Loucy (cell line): ENCODE results near the gene TMEM178B.

Experiments
- H2AFZ ChIP-seq: fragments of 200-600 bp; sonication (generic); 2 replicates; pipeline ENCODE4 v1.6.0; 2016; ENCODE audit warnings: antibody characterized with exemption, mild to moderate bottlenecking, low read length, moderate library complexity
- H3F3A ChIP-seq: fragments of 200-600 bp; 2 replicates; pipeline ENCODE4 v1.6.0; 2016; ENCODE audit warnings: antibody characterized with exemption, low read depth, mild to moderate bottlenecking
- H3K27me3 ChIP-seq: fragments of 200-600 bp; sonication (generic); 2 replicates; pipeline ENCODE4 v1.6.1; 2014; ENCODE audit warnings: low read length, mild to moderate bottlenecking; ENCODE audit not compliant: insufficient read depth, poor library complexity, severe bottlenecking
- H3K36me3 ChIP-seq: fragments of 200-600 bp; sonication (generic); 2 replicates; pipeline ENCODE4 v1.6.1; 2016; ENCODE audit warnings: low read length; ENCODE audit not compliant: insufficient read depth
- H3K4me1 ChIP-seq: fragments of 200-600 bp; sonication (generic); 2 replicates; pipeline ENCODE4 v1.5.1; 2014; ENCODE audit warnings: low read length, mild to moderate bottlenecking; ENCODE audit not compliant: insufficient read depth, poor library complexity, severe bottlenecking
- H3K4me2 ChIP-seq: fragments of 200-600 bp; sonication (generic); 2 replicates; pipeline ENCODE4 v1.6.0; 2014; ENCODE audit warnings: antibody characterized with exemption, low read length, low read depth, mild to moderate bottlenecking; ENCODE audit not compliant: poor library complexity, severe bottlenecking
- H3K4me3 ChIP-seq: fragments of 200-600 bp; sonication (generic); 2 replicates; pipeline ENCODE4 v1.5.1; 2014; ENCODE audit warnings: low read length, mild to moderate bottlenecking, mixed read lengths; ENCODE audit not compliant: poor library complexity, severe bottlenecking
- H3K79me2 ChIP-seq: fragments of 200-600 bp; sonication (generic); 2 replicates; pipeline ENCODE4 v1.6.1; 2014; ENCODE audit warnings: low read length; ENCODE audit not compliant: insufficient read depth
- H3K9ac ChIP-seq: fragments of 200-600 bp; sonication (generic); 2 replicates; pipeline ENCODE4 v1.6.0; 2014; ENCODE audit warnings: mild to moderate bottlenecking, low read depth, low read length, moderate library complexity; ENCODE audit not compliant: poor library complexity, severe bottlenecking
- H3K9me2 ChIP-seq: fragments of 200-600 bp; sonication (generic); replicated peaks from 2 replicates; pipeline ENCODE4 v1.6.1; 2016; ENCODE audit warnings: low read depth, low read length, mixed read lengths
- H3K9me3 ChIP-seq: fragments of 200-600 bp; sonication (generic); 2 replicates; pipeline ENCODE4 v1.6.1; 2014; ENCODE audit warnings: mild to moderate bottlenecking, antibody characterized with exemption, low read length, low read depth; ENCODE audit not compliant: insufficient read depth
- H4K20me1 ChIP-seq: fragments of 200-600 bp; sonication (generic); 2 replicates; pipeline ENCODE4 v1.6.0; 2014; ENCODE audit warnings: antibody characterized with exemption, low read length, mild to moderate bottlenecking; ENCODE audit not compliant: insufficient read depth, poor library complexity, severe bottlenecking
- CTCF ChIP-seq: fragments of 200-600 bp; sonication (generic); conservative IDR thresholded peaks from 2 replicates; pipeline ENCODE4 v1.5.1; 2014; ENCODE audit warnings: mild to moderate bottlenecking, antibody characterized with exemption, low read length
- EZH2phosphoT487 ChIP-seq: fragments of 200-600 bp; IDR thresholded peaks from 2 replicates; pipeline ENCODE4 v1.6.1; 2018; ENCODE audit warnings: antibody characterized with exemption, mild to moderate bottlenecking, moderate library complexity, borderline replicate concordance

TMEM178B gene

GRCh38 chr7:141300816-141301215, 227.0 kb downstream of the TMEM178B start:
- Histone ChIP-seq H3K36me3 (no peaks in the 10 kb centered on the region), H3K4me1 (no peaks in the 10 kb centered on the region), H4K20me1 (no peaks in the 10 kb centered on the region), H3K27me3 (no peaks in the 10 kb centered on the region), H3F3A (no peaks in the 10 kb centered on the region), H3K9me2 (no peaks in the 10 kb centered on the region), H3K9me3 (no peaks in the 10 kb centered on the region), H3K79me2 (no peaks in the 10 kb centered on the region), H3K4me3 (no peak overlapping the region), H3K9ac (no peak overlapping the region), H3K4me2 (no peak overlapping the region), H2AFZ (no peak overlapping the region)
- no peak for TF ChIP-seq EZH2phosphoT487
- TF ChIP-seq CTCF = no peak

- Histone ChIP-seq H3K4me1 (no peaks in the 10 kb centered on the region), H4K20me1 (no peaks in the 10 kb centered on the region), H3K36me3 (no peaks in the 10 kb centered on the region), H3K4me3 (no peak overlapping the region), H3F3A (no peaks in the 10 kb centered on the region), H3K4me2 (no peak overlapping the region), H3K27me3 (no peaks in the 10 kb centered on the region), H2AFZ (no peak overlapping the region), H3K9me2 (no peaks in the 10 kb centered on the region), H3K79me2 (no peaks in the 10 kb centered on the region), H3K9ac (no peak overlapping the region), H3K9me3 (no peaks in the 10 kb centered on the region)
- TF ChIP-seq CTCF = no peak
- TF ChIP-seq EZH2phosphoT487 = no peak
These were observed 227.7 kb downstream of the TMEM178B start for GRCh38 chr7:141301544-141301943.

- no peaks in the 10 kb centered on the region for H3K36me3 ChIP-seq
- no peak overlapping the region for H2AFZ ChIP-seq
- H3K27me3 ChIP-seq = no peaks in the 10 kb centered on the region
These were observed 228.8 kb downstream of the TMEM178B start for GRCh38 chr7:141302617-141303016.

More at GRCh38 chr7:141302617-141303016, 228.8 kb downstream of the TMEM178B start:
- Histone ChIP-seq H3K9me3 (no peaks in the 10 kb centered on the region), H3K79me2 (no peaks in the 10 kb centered on the region), H3K9ac (no peak overlapping the region), H3F3A (no peaks in the 10 kb centered on the region), H3K9me2 (no peaks in the 10 kb centered on the region), H3K4me1 (no peaks in the 10 kb centered on the region), H3K4me2 (no peak overlapping the region), H3K4me3 (no peak overlapping the region), H4K20me1 (no peaks in the 10 kb centered on the region)
- TF ChIP-seq CTCF = no peak
- no peak for TF ChIP-seq EZH2phosphoT487
